DMS114 treated with DMSO at 0.1 percent for 48 hours (cell line): ENCODE measurements around the gene TGFBR2.

ENCODE experiments used
- DNase-seq: peaks from one replicate; lab custom pipeline; 2025; ENCODE audit not compliant: unreplicated experiment; lab: John Stamatoyannopoulos, UW

The TGFBR2 gene

DNA sequence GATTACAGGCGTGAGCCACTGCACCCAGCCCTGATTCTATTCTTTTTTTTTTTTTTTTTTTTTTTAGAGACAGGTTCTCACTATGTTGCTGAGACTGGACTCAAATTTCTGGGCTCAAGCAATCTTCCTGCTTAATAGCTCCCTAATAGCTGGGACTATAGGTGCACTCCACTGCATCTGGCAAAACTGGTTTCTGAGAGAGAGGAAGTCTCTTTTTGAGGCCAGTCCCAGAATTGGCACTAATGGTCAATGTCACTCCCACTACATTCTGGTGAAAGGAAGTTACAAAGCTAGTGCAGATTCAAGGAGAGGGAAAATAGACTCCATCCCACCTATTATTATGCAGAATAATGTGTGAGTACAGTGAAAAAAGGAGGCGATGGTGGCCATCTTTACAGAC lies 5.8 kb upstream of the TGFBR2 start:
- no peak for DNase-seq

DNA sequence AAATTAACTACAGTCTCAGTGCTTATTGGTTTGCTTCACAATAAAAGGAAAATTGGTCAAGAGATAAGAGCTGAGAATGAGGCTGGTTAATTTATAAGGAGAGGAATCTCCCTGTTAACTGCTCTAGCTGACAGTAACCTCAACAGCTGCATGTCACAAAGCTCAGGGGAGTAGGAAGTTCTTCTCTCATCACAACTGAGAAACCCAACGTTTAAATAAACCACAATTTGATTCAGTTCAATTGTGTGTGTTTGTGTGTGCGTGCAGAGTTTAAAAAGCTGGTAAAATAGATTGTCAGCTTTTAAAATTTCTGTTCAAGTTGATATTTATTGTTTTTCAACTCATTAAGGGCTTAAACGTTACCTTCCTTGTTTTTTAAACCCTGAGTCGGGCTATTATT lies 3.5 kb upstream of the TGFBR2 start:
- no peak for DNase-seq

DNA sequence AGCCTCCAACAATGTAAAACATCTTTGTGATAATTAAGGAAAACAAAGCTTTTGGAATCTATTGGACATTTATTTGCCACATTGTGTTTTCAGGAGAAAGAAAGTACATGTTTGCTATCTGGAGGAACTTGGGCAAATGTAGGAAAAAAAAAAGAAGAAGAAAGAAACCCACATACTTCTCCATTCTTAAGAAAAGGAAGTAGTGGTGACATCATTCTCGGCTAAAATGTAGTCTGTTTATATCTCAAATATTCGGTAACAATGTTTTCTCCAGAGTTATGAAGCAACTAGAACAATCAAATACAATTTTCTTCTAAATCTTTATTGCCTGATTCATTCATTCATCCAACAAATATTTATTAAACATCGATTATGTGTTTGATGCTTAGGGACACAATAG lies 2.3 kb upstream of the TGFBR2 start:
- DNase-seq = no peak

DNA sequence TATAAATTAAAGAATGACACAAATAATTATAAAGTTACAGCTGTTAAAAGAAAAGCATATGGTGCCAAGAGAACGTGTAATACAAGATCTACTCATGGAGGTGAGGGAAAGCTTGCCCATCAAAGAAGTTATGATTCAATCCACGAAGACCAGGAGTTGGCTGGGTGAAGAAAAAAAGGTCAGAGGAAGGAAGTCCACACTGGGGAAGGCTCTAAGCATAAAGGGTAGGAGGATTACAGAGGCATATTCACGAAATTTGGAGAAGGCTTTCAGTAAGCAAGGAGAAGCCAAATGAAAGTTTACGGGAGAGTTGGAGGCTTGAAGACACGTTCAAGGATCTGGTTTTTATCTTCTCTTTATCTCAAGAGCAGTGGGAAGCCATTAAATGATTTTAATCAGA lies 1.8 kb upstream of the TGFBR2 start:
- DNase-seq = no peak

GRCh38 chr3:30605005-30605404 lies 1.4 kb upstream of the TGFBR2 start:
- no peak for DNase-seq

GRCh38 chr3:30605706-30606300 lies 598 bp upstream of the TGFBR2 start:
- DNase-seq = no peak

GRCh38 chr3:30607032-30607833 lies 832 bp downstream of the TGFBR2 start:
- DNase-seq = no peak

DNA sequence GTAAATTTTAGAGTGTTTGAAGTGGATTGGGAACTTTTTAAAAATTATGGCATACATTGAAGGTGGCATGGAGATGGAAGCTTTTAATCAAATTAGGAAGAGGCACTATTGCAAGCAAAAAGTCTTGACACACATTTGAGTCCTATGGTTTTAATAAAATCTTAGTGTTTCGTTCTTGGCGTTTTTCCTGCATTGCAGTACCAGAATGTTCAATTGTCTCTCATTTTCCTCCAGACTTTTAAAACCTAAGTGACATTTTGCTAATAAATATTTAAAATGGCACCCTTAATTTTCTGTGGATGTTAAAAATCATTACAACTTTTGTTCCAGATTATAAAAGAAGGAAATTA lies 2.2 kb downstream of the TGFBR2 start:
- no peak for DNase-seq

GRCh38 chr3:30609930-30610701 lies 3.7 kb downstream of the TGFBR2 start:
- DNase-seq = no peak

- no peak for DNase-seq
Measured at GRCh38 chr3:30610702-30611368, 4.4 kb downstream of the TGFBR2 start.

DNA sequence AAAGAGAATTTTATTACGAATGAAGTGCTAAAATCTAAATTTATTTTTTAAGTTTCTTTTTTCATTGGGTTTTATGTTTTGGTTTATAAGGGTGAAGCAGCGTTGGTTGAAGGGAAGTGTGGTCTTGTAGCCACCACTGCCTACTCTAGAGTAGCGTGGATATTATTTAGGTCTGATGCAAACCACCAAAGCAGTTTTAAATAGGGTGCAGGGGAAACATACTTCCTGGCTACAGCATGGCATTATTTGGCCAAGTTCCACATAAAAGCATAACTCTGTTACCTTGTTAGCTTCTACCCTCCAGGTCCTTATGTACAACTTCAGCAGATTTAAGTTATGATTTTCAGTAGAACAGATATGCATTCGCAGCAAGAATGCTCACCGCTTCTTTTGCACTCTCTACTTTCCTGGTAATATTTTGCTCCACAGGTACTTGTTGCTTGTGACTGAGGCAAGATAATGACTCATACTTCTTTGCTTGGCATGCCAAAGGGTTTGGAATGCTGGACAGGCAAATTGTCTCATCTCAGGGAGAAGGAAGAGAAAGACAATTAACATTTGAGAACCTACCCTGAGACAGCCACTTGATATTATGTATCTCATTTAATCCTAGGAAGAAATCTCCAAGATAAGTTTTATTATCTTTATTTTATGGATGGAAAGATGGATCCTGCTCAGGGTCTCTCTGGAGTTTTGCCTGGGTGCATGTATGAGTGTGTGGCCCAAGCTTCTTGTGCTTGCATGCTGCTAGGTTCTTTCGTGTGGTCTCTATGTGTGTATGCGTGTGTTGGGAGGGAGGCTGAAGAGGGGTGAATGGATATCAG lies 5.4 kb downstream of the TGFBR2 start:
- no peak for DNase-seq

DNA sequence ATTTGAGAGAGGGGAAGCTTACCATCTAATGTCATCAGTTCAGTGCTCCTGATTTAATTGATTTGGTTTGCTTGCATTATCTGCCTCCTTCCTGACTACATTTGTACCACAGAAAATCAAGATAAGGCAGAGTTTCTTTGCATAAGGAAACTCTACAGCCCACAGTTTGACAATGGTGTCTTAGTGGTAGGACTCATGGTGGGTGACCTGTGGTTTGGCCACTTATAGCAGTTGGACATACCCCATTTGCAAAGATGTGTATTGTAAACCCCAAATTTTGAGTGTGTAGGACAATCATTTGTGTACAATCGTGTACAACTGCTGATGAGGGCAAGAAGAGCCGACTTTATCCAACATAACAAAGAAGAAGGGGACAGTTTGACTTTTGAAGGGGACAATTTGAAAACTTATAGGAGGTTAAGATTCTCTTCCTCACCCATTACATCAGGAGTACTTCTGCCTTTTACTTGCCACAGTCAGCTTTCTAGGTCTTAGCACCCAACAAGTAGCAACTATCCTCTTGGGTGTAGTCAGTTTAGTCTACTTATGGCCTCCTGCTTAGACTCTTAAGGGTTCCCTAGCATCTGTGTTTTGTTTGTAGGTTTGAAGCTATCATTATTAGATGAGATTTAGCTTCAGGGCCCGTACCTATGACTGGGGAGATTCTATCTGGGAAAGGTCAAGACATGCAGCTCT lies 6.2 kb downstream of the TGFBR2 start:
- no peak for DNase-seq

- DNase-seq = no peak
Measured at GRCh38 chr3:30613133-30613825, 6.9 kb downstream of the TGFBR2 start.

DNA sequence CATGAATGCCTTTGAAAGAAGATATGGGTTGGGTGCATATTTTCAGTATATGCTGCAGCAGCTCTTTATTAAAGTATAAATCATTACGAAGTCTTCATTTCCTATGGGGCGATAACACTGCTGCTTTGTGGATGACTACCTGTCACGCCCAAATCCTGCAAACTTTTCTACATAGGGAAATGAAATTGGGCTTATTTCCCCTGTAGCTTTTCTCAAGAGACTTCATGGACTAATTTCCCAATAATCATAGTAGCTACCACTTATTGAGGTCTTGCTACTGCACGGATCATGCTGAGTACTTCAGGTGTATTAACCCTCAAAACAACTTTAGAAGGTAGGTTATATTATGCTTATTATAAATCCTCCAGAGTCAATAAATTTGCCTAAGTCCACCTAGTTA lies 8.0 kb downstream of the TGFBR2 start:
- DNase-seq = no peak

DNA sequence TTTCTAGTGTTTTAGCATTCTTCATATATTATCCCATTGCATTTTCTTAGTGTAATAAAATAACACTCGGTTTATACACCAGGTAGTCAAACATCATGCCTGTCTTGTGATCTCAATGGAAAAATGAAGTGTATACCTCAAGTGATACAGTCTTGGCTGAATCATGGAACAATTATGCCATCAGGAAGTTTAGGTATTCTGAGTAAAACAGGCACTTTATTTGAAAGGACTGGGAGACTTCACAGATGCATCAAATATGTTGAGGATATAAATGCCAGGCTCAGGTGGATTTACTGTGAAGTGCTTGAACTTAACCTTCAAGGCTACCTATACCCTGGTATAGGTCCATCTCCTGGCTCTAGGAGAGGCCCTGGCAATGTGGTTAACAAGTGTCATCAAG lies 8.5 kb downstream of the TGFBR2 start:
- no peak for DNase-seq

DNA sequence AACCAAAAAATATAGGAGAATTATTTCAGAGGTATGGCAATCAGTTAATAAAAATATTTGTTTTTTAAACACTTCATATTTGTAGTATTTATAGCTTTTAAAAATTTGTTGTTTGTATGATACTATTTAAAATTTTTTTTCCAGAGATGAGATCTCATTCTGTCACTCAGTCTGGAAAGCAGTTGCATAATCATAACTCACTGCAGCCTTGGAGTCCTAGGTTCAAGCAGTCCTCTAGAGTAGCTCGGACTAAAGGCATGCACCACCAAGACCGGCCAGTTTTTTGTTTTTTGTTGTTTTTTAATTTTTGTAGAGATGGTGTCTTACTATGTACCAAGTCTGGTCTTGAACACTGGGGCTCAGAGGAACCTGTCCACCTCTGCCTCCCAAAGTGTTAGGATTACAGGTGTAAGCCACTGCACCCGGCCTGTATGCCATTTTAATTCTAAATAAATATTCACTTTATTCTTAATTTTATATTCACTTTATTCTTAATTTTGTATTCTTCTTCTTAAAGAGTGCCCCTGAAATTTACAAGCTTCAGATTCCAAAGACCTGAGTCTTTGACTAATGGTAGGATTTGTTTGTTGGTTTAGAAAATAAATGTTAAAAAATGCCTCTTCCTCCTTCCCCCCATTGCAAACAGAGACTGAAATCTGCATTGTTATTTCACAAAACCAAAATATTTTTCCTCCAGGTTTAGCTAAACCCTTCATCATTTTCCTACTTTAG lies 9.4 kb downstream of the TGFBR2 start:
- no peak for DNase-seq

- no peak for DNase-seq
Measured at GRCh38 chr3:30616347-30617027, 10.1 kb downstream of the TGFBR2 start.

GRCh38 chr3:30617069-30617468 lies 10.7 kb downstream of the TGFBR2 start:
- no peak for DNase-seq
